Right lobe of liver (tissue), 6 donors: ENCODE results near the gene SOX15. TPM values are rescaled to one million over a fixed set of nuclear protein-coding genes. Genes with fewer than 3 reads are reported as not detected.

Experiments
- ATAC-seq, 4 donors: fragments of 200-7000 bp; cut with Tn5 transposase; one replicate each; pipeline ENCODE4 v1.9.1; 2020; ENCODE audit warnings: mild to moderate bottlenecking in 4 of 4, moderate library complexity in 4 of 4
- DNase-seq, 3 donors: peaks; one replicate each; pipeline ENCODE4 v3.0.0-alpha.2; 2020
- H3K27ac ChIP-seq, 3 donors: fragments of 200-600 bp; one replicate each; pipeline ENCODE4 v1.8.0; 2022
- H3K27me3 ChIP-seq, 2 donors: fragments of 200-600 bp; one replicate each; pipeline ENCODE4 v1.8.0; 2022
- H3K36me3 ChIP-seq, 4 donors: fragments of 200-600 bp; sonication (generic) in 1 of 4; one replicate each; pipeline versions ENCODE4 v1.5.1 to v1.8.0; 2017 to 2022; ENCODE audit warnings: control low read depth in 1 of 4
- H3K4me1 ChIP-seq, 4 donors: fragments of 200-600 bp; sonication (generic) in 1 of 4; one replicate each; pipeline versions ENCODE4 v1.5.1 to v1.8.0; 2017 to 2022; ENCODE audit warnings: control low read depth in 1 of 4
- H3K4me3 ChIP-seq, 3 donors: fragments of 200-600 bp; one replicate each; pipeline ENCODE4 v1.8.0; 2022
- H3K9me3 ChIP-seq, 4 donors: fragments of 200-600 bp; sonication (generic) in 1 of 4; one replicate each; pipeline versions ENCODE4 v1.5.1 to v1.8.0; 2017 to 2022; ENCODE audit warnings: control low read depth in 1 of 4
- CTCF ChIP-seq, 4 donors: fragments of 200-600 bp in 3 of 4; fragments of 450-650 bp in 1 of 4; IDR thresholded peaks; one replicate each; pipeline versions ENCODE4 v1.5.1 to v1.8.0; 2016 to 2022; ENCODE audit warnings: antibody characterized with exemption in 4 of 4, mild to moderate bottlenecking in 2 of 4
- POLR2A ChIP-seq: fragments of 450-650 bp; IDR thresholded peaks from one replicate; pipeline ENCODE4 v1.6.1; 2017; ENCODE audit warnings: antibody characterized with exemption, mild to moderate bottlenecking
- WGBS: methylation state at CpG from one replicate; pipeline ENCODE4 v1.1.6; 2018; ENCODE audit warnings: low coverage, low lambda C conversion rate; ENCODE audit not compliant: insufficient coverage; ENCODE audit errors: missing lambda C conversion rate; 5-methylcytosine and 5-hydroxymethylcytosine counted together
- intact Hi-C, 2 donors: fragments of 100-400 bp; cut with DNase I; formaldehyde crosslinking; loops; one replicate each; pipeline versions ENCODE4 v1.11.2 to v1.14.1; 2022
- total RNA-seq, 6 experiments: library from RNA; depleted of rRNA in 2 of 6; stranded (reverse); fragments of >200 nt in 2 of 6; fragmentation: NEBNext Ultra II Directional in 3 of 6; extraction: Animal tissue kit (Norgen Biotek cat#: 25700) in 3 of 6; gene quantifications; one replicate each; pipeline versions ENCODE4 v1.1.0 to v1.2.4, GENCODE V29; 2016 to 2023
- donor health status: DM: no; HTN: yes; CAD: no.
- donor health status: DM: no; HTN: no; CAD: no.
- donor health status: DM: no; HTN: no; CAD: no.
- donor health status: DM: no; HTN: yes; CAD: no.
- donor health status: DM: no; HTN: yes; CAD: no.

SOX15 gene
- total RNA-seq, 6 experiments from 2014 or later: not detected

GRCh38 chr17:7577327-7578199 is 12.3 kb downstream of the SOX15 start:
- no peak for ATAC-seq
- DNase-seq: peak in 1 of 3 donors; percentile 22

GRCh38 chr17:7576432-7576937 is 13.4 kb downstream of the SOX15 start:
- 73% methylated on average over 3 of the region's 14 CpGs for WGBS
- Histone ChIP-seq H3K9me3 (no peaks in the 10 kb centered on the region), H3K36me3 (peaks cover 28 to 52% (median 39%) of the 10 kb centered on the region in 4 donors), H3K27me3 (no peaks in the 10 kb centered on the region), H3K4me3 (no peak overlapping the region), H3K27ac (no peak overlapping the region), H3K4me1 (peaks cover 0 to 59% (median 21%) of the 10 kb centered on the region in 4 donors)
- DNase-seq: no peak
- no peak for ATAC-seq
- intact Hi-C loops: no loop called here
- no peak for TF ChIP-seq POLR2A

More at GRCh38 chr17:7577327-7578199, 12.3 kb downstream of the SOX15 start:
- WGBS: 87% methylated on average over 12 of the region's 17 CpGs
- Histone ChIP-seq H3K9me3 (no peaks in the 10 kb centered on the region), H3K4me1 (peaks cover 0 to 58% (median 23%) of the 10 kb centered on the region in 4 donors), H3K27ac (peak overlapping the region in 1 of 3 donors; percentile 6), H3K27me3 (no peaks in the 10 kb centered on the region), H3K36me3 (peaks cover 28 to 52% (median 39%) of the 10 kb centered on the region in 4 donors), H3K4me3 (no peak overlapping the region)
- intact Hi-C loops: no loop called here
- no peak for TF ChIP-seq POLR2A
- no peak for TF ChIP-seq CTCF (IDR thresholded peaks at IDR 0.05)

GRCh38 chr17:7575959-7576358 is 13.9 kb downstream of the SOX15 start:
- Histone ChIP-seq H3K27me3 (no peaks in the 10 kb centered on the region), H3K4me3 (no peak overlapping the region), H3K36me3 (peaks cover 28 to 52% (median 39%) of the 10 kb centered on the region in 4 donors), H3K27ac (no peak overlapping the region), H3K9me3 (no peaks in the 10 kb centered on the region), H3K4me1 (peaks cover 0 to 62% (median 21%) of the 10 kb centered on the region in 4 donors)
- intact Hi-C loops: no loop called here
- no peak for DNase-seq
- TF ChIP-seq CTCF (IDR thresholded peaks at IDR 0.05) (no peak), POLR2A (no peak)
- no peak for ATAC-seq
- 66% methylated on average over 5 of the region's 7 CpGs for WGBS

- Histone ChIP-seq H3K27ac (no peak overlapping the region), H3K4me1 (peaks cover 0 to 62% (median 21%) of the 10 kb centered on the region in 4 donors), H3K4me3 (peak overlapping the region in 1 of 3 donors; percentile 4), H3K9me3 (no peaks in the 10 kb centered on the region), H3K36me3 (peaks cover 28 to 52% (median 39%) of the 10 kb centered on the region in 4 donors), H3K27me3 (no peaks in the 10 kb centered on the region)
- intact Hi-C loops: no loop called here
- no CpG with 5 or more reads among the region's 1 CpG for WGBS
- ATAC-seq (no peak), DNase-seq (no peak)
- peak; percentile 8 for TF ChIP-seq POLR2A
- no peak for TF ChIP-seq CTCF (IDR thresholded peaks at IDR 0.05)
Measured at GRCh38 chr17:7575481-7575883, 14.4 kb downstream of the SOX15 start.
